HPDE6-E6E7 (cell line): Measurements from ENCODE around the gene ERMAP.

Source experiments
- DNase-seq: peaks from one replicate; pipeline ENCODE4 v3.0.0; 2011; ENCODE audit warnings: missing footprints; ENCODE audit errors: extremely low spot score

Gene ERMAP, protein sequence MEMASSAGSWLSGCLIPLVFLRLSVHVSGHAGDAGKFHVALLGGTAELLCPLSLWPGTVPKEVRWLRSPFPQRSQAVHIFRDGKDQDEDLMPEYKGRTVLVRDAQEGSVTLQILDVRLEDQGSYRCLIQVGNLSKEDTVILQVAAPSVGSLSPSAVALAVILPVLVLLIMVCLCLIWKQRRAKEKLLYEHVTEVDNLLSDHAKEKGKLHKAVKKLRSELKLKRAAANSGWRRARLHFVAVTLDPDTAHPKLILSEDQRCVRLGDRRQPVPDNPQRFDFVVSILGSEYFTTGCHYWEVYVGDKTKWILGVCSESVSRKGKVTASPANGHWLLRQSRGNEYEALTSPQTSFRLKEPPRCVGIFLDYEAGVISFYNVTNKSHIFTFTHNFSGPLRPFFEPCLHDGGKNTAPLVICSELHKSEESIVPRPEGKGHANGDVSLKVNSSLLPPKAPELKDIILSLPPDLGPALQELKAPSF

GRCh38 chr1:42816585-42817439, at the start of gene ERMAP, which contains the start of gene SVBP:
Gene ERMAP, plus strand, starts transcription at chr1:42817122. Its CDS starts 13,327 bp downstream, at chr1:42830449.
Gene SVBP, minus strand, starts transcription at chr1:42817397. Its CDS starts 853 bp downstream, at chr1:42816544.
- DNase-seq = peak; percentile 96

- DNase-seq = no peak
Measured at GRCh38 chr1:42767510-42768000, 49.4 kb upstream of the ERMAP start.

DNA sequence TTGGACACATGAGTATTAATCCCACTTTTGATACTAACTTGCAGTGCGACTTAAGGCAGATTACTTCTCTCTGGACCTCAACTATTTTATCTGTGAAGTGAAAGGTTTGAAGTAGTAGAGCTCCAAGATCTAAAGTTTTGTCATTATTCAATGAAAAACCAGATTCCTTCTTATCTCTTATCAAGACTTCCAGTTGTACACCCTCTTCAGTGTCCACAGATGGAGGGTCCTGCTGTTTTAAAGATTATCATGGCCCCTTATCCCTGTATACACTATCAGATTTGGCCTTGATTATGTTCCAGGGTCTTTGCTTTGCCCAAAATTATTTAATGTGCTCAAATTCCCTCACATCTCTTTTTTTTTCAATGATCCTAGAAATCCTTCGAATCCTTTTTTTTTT, 48.8 kb upstream of the ERMAP start:
- no peak for DNase-seq

GRCh38 chr1:42769811-42770210, 47.1 kb upstream of the ERMAP start:
- no peak for DNase-seq

GRCh38 chr1:42773420-42773819, 43.5 kb upstream of the ERMAP start:
- DNase-seq = no peak

DNA sequence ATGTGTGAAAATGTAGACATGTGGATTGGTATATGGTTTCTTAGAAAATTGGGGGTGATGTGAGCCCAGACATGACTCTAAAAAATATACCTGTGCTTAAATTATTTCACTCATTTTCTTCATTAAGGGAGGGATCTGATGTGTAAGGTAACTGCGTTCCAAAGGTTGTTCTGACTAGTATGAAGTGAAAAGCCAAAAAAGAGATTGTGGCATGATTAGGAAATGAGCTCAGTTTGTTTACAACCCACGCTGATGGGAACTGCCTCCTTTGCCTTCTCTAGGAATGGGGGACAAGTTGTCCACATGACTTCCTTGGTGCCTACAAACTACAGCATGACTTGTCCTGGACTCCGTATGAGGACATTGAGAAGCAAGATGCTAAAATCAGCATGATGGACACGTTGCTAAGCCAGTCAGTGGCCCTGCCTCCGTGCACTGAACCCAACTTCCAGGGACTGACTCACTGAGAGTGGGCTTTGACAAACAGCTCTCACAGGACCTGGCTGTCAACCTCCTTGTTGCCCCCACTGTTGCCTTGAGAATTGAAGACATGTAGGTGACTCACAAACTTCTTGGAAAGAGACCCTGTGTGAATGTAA, 41.9 kb upstream of the ERMAP start:
- no peak for DNase-seq

- no peak for DNase-seq
Measured at GRCh38 chr1:42776502-42776901, 40.4 kb upstream of the ERMAP start.

- peak; percentile 36 for DNase-seq
Measured at GRCh38 chr1:42777852-42778251, 39.1 kb upstream of the ERMAP start.

DNA sequence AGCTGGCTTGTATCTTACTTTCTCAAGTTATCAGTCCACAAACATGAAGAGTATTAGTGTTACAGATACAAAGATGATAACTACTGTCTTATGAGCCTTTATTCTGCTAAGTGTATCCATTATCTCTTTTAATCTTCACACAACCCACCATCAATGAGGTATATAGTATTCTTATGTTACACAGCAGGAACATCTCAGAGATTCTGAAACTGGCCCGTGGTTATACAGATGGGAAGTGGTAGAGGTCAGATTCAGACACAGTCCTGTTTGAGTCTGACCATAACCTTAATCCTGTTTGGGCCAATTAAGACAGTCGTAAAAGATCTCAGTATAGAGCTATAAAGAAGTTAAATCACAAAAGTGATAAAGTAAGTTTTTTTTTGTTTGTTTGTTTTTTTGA, 37.2 kb upstream of the ERMAP start:
- DNase-seq = no peak

DNA sequence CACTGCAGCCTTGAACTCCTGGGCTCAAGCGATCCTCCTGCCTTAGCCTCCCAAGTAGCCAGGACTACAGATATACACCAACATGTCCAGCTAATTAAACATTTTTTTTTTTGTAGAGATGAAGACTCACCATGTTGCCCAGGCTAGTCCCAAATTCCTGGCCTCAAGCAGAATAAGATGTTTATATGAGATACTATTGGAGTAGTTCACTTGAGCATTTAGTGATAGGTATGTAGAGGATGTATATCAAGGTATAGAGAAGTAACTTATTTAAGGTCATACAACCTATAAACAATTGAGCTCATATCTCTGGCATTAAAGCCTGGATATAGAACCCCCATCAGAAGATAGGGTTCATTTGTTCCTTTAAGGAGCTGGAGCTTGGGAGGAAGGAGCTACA, 36.7 kb upstream of the ERMAP start:
- no peak for DNase-seq

DNA sequence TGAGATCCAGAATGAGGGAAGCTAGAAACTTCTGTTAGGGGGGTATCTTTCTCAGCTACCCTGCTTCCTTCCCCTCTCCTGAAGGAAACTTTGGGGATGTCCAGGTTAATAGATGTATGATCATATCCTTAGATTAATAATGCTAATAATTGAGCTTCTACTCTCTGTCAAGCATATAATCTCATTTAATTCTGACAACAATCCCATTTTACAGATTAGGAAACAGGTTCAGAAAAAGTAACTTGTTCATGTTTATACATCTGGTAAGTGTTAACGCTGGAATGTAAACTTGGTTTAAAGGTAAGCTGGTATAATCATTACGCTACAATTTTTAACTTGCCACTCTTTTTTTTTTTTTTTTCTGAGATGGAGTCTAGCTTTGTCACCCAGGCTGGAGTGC, 33.8 kb upstream of the ERMAP start:
- DNase-seq = no peak

GRCh38 chr1:42784547-42784945, 32.4 kb upstream of the ERMAP start:
- no peak for DNase-seq

- no peak for DNase-seq
Measured at GRCh38 chr1:42784946-42785693, 31.8 kb upstream of the ERMAP start, which contains the start of gene TMEM269. Gene TMEM269, plus strand, starts transcription at chr1:42784991. Its CDS starts 4,903 bp downstream, at chr1:42789894.

- DNase-seq = no peak
Measured at GRCh38 chr1:42786097-42786496, 30.8 kb upstream of the ERMAP start.

DNA sequence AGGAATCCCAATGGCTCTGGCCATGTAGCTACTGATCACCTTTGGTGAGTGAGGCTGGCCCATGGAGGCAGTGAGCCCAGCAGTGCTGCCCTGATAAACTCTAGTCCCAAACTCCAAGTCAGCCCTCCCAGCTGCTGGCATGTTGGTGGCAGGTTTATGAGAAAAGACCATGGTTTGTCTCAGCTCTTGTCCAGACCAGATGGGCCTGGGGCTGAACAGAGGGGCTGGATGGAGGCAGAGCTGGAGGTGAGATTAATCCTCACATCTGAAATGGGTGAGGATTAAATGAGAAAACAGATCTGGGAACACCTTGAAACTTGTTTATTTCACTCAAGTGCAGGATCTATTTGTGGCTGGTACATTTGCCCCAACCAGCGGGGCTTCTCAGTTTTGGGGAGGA, 28.9 kb upstream of the ERMAP start:
- DNase-seq = no peak

- no peak for DNase-seq
Measured at GRCh38 chr1:42793824-42794223, 23.1 kb upstream of the ERMAP start.

GRCh38 chr1:42797414-42797813, 19.5 kb upstream of the ERMAP start:
- no peak for DNase-seq

DNA sequence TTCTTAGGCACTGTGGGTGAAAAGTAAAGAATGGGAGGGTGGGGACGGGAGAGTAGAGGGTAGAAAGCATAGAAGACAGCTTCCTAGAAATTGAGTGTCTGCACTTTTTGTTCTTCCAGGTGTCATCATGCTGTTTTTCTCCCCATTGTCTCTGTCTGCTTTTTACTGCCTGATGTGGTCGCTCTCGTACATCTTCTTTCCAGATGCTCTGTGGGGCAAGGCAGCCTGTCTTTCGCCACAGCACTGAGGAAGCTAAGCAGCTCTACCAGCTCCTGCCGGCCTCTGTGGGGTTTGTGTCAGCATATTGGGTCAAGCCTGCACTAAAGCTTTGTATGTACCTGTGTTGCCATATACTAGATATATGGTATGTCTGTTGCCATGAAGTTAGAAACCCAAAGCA, 18.9 kb upstream of the ERMAP start:
- DNase-seq = no peak

DNA sequence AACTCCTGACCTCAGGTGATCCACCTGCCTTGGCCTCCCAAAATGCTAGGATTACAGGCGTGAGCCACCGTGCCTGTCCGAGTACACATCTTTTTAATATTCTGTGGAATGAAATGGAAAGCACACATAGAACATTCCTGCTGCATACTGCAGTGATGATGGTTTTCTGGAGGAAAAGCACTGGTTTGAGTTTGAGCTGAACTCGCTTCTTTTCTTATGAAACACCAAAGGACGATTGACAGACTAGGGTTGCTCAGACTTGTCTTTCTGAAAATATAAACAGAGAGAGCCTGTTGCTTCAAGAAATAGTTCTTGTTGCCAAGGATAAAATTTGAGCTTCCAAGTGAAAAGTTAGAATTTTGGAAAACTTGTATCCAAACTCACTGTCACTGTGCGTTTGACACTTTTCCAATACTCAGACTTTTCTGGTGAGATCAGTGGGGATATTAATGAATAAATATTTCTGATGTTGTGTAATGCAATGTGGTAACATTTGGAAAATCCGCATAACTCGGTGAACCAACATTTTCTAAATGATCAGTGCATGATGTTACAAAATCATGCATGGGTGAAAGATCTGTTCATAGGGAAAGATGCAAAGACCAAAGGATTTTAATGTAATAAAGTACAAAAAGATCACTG, 15.0 kb upstream of the ERMAP start:
- no peak for DNase-seq

- no peak for DNase-seq
Measured at GRCh38 chr1:42806171-42806570, 10.8 kb upstream of the ERMAP start.

- no peak for DNase-seq
Measured at GRCh38 chr1:42806593-42806992, 10.3 kb upstream of the ERMAP start.
